ENCODE measurements around the gene LARGE1. TPM values are rescaled to one million over a fixed set of nuclear protein-coding genes. Genes with fewer than 3 reads are reported as not detected.

LARGE1 gene
- total and polyA plus RNA-seq, 4 experiments from 2014 or later, result 0.06 to 1.1 (median 1.0) TPM; not detected in 1

GRCh38 chr22:33248948-33249347 is 671.3 kb downstream of the LARGE1 start:
- Histone ChIP-seq H3K4me3 (ENCODE audit: low read length in 2 of 2) (no peak overlapping the region), H3K27me3 (ENCODE audit: insufficient read depth, low read length) (no peaks in the 10 kb centered on the region), H3K36me3 (ENCODE audit: insufficient read depth, low read length) (no peaks in the 10 kb centered on the region), H3K4me1 (ENCODE audit: insufficient read depth, low read length) (no peaks in the 10 kb centered on the region), H3K9me3 (ENCODE audit: control insufficient read depth in 1 of 2, low read length in 2 of 2) (no peaks in the 10 kb centered on the region), H3K27ac (ENCODE audit: low read depth, low read length) (no peak overlapping the region)
- no peaks in the 10 kb centered on the region for H3K4me1 Mint-ChIP-seq
- ChIA-PET POLR2A (ENCODE audit: partially characterized antibody) (no interaction called here), CTCF (ENCODE audit: partially characterized antibody) (no interaction called here)
- DNase-seq, result no peak
- peaks cover 2 to 3% of the 10 kb centered on the region in 2 donors for H3K27me3 Mint-ChIP-seq
- H3K4me3 Mint-ChIP-seq, result no peak overlapping the region
- H3K27ac Mint-ChIP-seq, result no peak overlapping the region
- intact Hi-C loops (cut with micrococcal nuclease), result no loop called here
- peaks cover 0 to 5% (median 2%) of the 10 kb centered on the region in 8 donors for H3K9me3 Mint-ChIP-seq
- H3K36me3 Mint-ChIP-seq, result no peaks in the 10 kb centered on the region

- no peaks in the 10 kb centered on the region for H3K36me3 Mint-ChIP-seq
- H3K9me3 ChIP-seq (ENCODE audit: control insufficient read depth in 1 of 2, low read length in 2 of 2), result no peaks in the 10 kb centered on the region
- no peak for DNase-seq
- no peak overlapping the region for H3K4me3 ChIP-seq (ENCODE audit: low read length in 2 of 2)
- H3K27me3 Mint-ChIP-seq, result peaks cover under 1 to 3% of the 10 kb centered on the region in 2 donors
- ChIA-PET POLR2A (ENCODE audit: partially characterized antibody) (no interaction called here), CTCF (ENCODE audit: partially characterized antibody) (no interaction called here)
- no peaks in the 10 kb centered on the region for H3K27me3 ChIP-seq (ENCODE audit: insufficient read depth, low read length)
- H3K9me3 Mint-ChIP-seq, result peaks cover 0 to 7% (median 2%) of the 10 kb centered on the region in 8 donors
- H3K27ac Mint-ChIP-seq, result no peak overlapping the region
- intact Hi-C loops (cut with micrococcal nuclease), result no loop called here
- H3K4me1 Mint-ChIP-seq, result no peaks in the 10 kb centered on the region
- H3K36me3 ChIP-seq (ENCODE audit: insufficient read depth, low read length), result no peaks in the 10 kb centered on the region
- no peak overlapping the region for H3K27ac ChIP-seq (ENCODE audit: low read depth, low read length)
- H3K4me3 Mint-ChIP-seq, result no peak overlapping the region
- H3K4me1 ChIP-seq (ENCODE audit: insufficient read depth, low read length), result no peaks in the 10 kb centered on the region
These were observed 672.5 kb downstream of the LARGE1 start for GRCh38 chr22:33247758-33248157.

- H3K4me1 Mint-ChIP-seq, result no peaks in the 10 kb centered on the region
- no peaks in the 10 kb centered on the region for H3K4me1 ChIP-seq (ENCODE audit: insufficient read depth, low read length)
- ChIA-PET CTCF (ENCODE audit: partially characterized antibody) (no interaction called here), POLR2A (ENCODE audit: partially characterized antibody) (no interaction called here)
- no peak overlapping the region for H3K27ac Mint-ChIP-seq
- no peaks in the 10 kb centered on the region for H3K27me3 ChIP-seq (ENCODE audit: insufficient read depth, low read length)
- no peaks in the 10 kb centered on the region for H3K9me3 ChIP-seq (ENCODE audit: control insufficient read depth in 1 of 2, low read length in 2 of 2)
- no peak overlapping the region for H3K4me3 Mint-ChIP-seq
- no peaks in the 10 kb centered on the region for H3K36me3 ChIP-seq (ENCODE audit: insufficient read depth, low read length)
- H3K27ac ChIP-seq (ENCODE audit: low read depth, low read length), result no peak overlapping the region
- no peak for DNase-seq
- no peak overlapping the region for H3K4me3 ChIP-seq (ENCODE audit: low read length in 2 of 2)
- H3K36me3 Mint-ChIP-seq, result no peaks in the 10 kb centered on the region
- peaks cover 0 to 7% (median 2%) of the 10 kb centered on the region in 8 donors for H3K9me3 Mint-ChIP-seq
- intact Hi-C loops (cut with micrococcal nuclease), result no loop called here
- H3K27me3 Mint-ChIP-seq, result peaks cover 0 to 1% of the 10 kb centered on the region in 2 donors
These were observed 678.2 kb downstream of the LARGE1 start for GRCh38 chr22:33242078-33242477.

- Mint-ChIP-seq H3K4me3 (no peak overlapping the region), H3K27ac (no peak overlapping the region), H3K27me3 (peaks cover 0 to 1% of the 10 kb centered on the region in 2 donors), H3K36me3 (no peaks in the 10 kb centered on the region), H3K4me1 (no peaks in the 10 kb centered on the region), H3K9me3 (peaks cover 0 to 7% (median 2%) of the 10 kb centered on the region in 8 donors)
- Histone ChIP-seq H3K4me3 (ENCODE audit: low read length in 2 of 2) (no peak overlapping the region), H3K36me3 (ENCODE audit: insufficient read depth, low read length) (no peaks in the 10 kb centered on the region), H3K4me1 (ENCODE audit: insufficient read depth, low read length) (no peaks in the 10 kb centered on the region), H3K9me3 (ENCODE audit: control insufficient read depth in 1 of 2, low read length in 2 of 2) (no peaks in the 10 kb centered on the region), H3K27me3 (ENCODE audit: insufficient read depth, low read length) (no peaks in the 10 kb centered on the region), H3K27ac (ENCODE audit: low read depth, low read length) (no peak overlapping the region)
- intact Hi-C loops (cut with micrococcal nuclease), result no loop called here
- ChIA-PET CTCF (ENCODE audit: partially characterized antibody) (no interaction called here), POLR2A (ENCODE audit: partially characterized antibody) (no interaction called here)
- no peak for DNase-seq
These were observed 679.3 kb downstream of the LARGE1 start for GRCh38 chr22:33240888-33241475.

- H3K27ac Mint-ChIP-seq, result no peak overlapping the region
- H3K4me3 Mint-ChIP-seq, result no peak overlapping the region
- ChIA-PET POLR2A (ENCODE audit: partially characterized antibody) (no interaction called here), CTCF (ENCODE audit: partially characterized antibody) (no interaction called here)
- H3K27me3 Mint-ChIP-seq, result peaks cover 0 to 3% of the 10 kb centered on the region in 2 donors
- Histone ChIP-seq H3K27me3 (ENCODE audit: insufficient read depth, low read length) (no peaks in the 10 kb centered on the region), H3K36me3 (ENCODE audit: insufficient read depth, low read length) (no peaks in the 10 kb centered on the region), H3K27ac (ENCODE audit: low read depth, low read length) (no peak overlapping the region), H3K4me3 (ENCODE audit: low read length in 2 of 2) (no peak overlapping the region), H3K4me1 (ENCODE audit: insufficient read depth, low read length) (no peaks in the 10 kb centered on the region), H3K9me3 (ENCODE audit: control insufficient read depth in 1 of 2, low read length in 2 of 2) (peaks cover 0 to 10% of the 10 kb centered on the region in 2 donors)
- H3K4me1 Mint-ChIP-seq, result no peaks in the 10 kb centered on the region
- intact Hi-C loops (cut with micrococcal nuclease), result no loop called here
- H3K9me3 Mint-ChIP-seq, result peaks cover 4 to 50% (median 31%) of the 10 kb centered on the region in 8 donors
- H3K36me3 Mint-ChIP-seq, result peaks cover 0 to 1% of the 10 kb centered on the region in 2 donors
- no peak for DNase-seq
These were observed 688.2 kb downstream of the LARGE1 start for GRCh38 chr22:33232071-33232470.

GRCh38 chr22:33227791-33228190 is 692.5 kb downstream of the LARGE1 start:
- Histone ChIP-seq H3K9me3 (ENCODE audit: control insufficient read depth in 1 of 2, low read length in 2 of 2) (peaks cover 0 to 10% of the 10 kb centered on the region in 2 donors), H3K4me1 (ENCODE audit: insufficient read depth, low read length) (no peaks in the 10 kb centered on the region), H3K36me3 (ENCODE audit: insufficient read depth, low read length) (no peaks in the 10 kb centered on the region), H3K27ac (ENCODE audit: low read depth, low read length) (no peak overlapping the region), H3K27me3 (ENCODE audit: insufficient read depth, low read length) (no peaks in the 10 kb centered on the region), H3K4me3 (ENCODE audit: low read length in 2 of 2) (no peak overlapping the region)
- ChIA-PET POLR2A (ENCODE audit: partially characterized antibody) (no interaction called here), CTCF (ENCODE audit: partially characterized antibody) (interaction anchor here (0.6 kb wide), 1 partner anchor 32 kb away, joined by 3 read pairs; no protein-coding TSS in a partner anchor)
- Mint-ChIP-seq H3K27me3 (no peaks in the 10 kb centered on the region), H3K27ac (no peak overlapping the region), H3K4me3 (no peak overlapping the region), H3K36me3 (peaks cover 0 to 1% of the 10 kb centered on the region in 2 donors), H3K9me3 (peaks cover 6 to 45% (median 32%) of the 10 kb centered on the region in 8 donors), H3K4me1 (no peaks in the 10 kb centered on the region)
- DNase-seq, result no peak
- intact Hi-C loops (cut with micrococcal nuclease), result no loop called here

GRCh38 chr22:33224841-33225240 is 695.4 kb downstream of the LARGE1 start:
- POLR2A ChIA-PET (ENCODE audit: partially characterized antibody), result no interaction called here
- Histone ChIP-seq H3K36me3 (ENCODE audit: insufficient read depth, low read length) (no peaks in the 10 kb centered on the region), H3K4me3 (ENCODE audit: low read length in 2 of 2) (no peak overlapping the region), H3K27me3 (ENCODE audit: insufficient read depth, low read length) (no peaks in the 10 kb centered on the region), H3K27ac (ENCODE audit: low read depth, low read length) (no peak overlapping the region), H3K9me3 (ENCODE audit: control insufficient read depth in 1 of 2, low read length in 2 of 2) (peaks cover 0 to 7% of the 10 kb centered on the region in 2 donors), H3K4me1 (ENCODE audit: insufficient read depth, low read length) (no peaks in the 10 kb centered on the region)
- Mint-ChIP-seq H3K27ac (no peak overlapping the region), H3K4me1 (no peaks in the 10 kb centered on the region), H3K9me3 (peaks cover 5 to 28% (median 20%) of the 10 kb centered on the region in 8 donors), H3K4me3 (no peak overlapping the region), H3K27me3 (peaks cover 0 to 2% of the 10 kb centered on the region in 2 donors), H3K36me3 (peaks cover 0 to 1% of the 10 kb centered on the region in 2 donors)
- no peak for DNase-seq
- intact Hi-C loops (cut with micrococcal nuclease), result no loop called here
- CTCF ChIA-PET (ENCODE audit: partially characterized antibody), result interaction anchor here (1.0 kb wide), 1 partner anchor 176 kb away, joined by 3 read pairs; no protein-coding TSS in a partner anchor
